ENCODE measurements around the gene INSL6.
"Not testable (repeated sequence)": the region's sequence is repeated elsewhere in the genome, so short reads cannot be mapped to it uniquely, and the experiment has no call there.

INSL6 gene

GRCh38 chr9:5188060-5188984, 2.9 kb upstream of the INSL6 start:
- H3K4me3 ChIP-seq (replicated peaks; ENCODE audit: low read depth, low read length) = no peak overlapping the region
- no peak for DNase-seq (ENCODE audit: low read depth)
- no peak for TF ChIP-seq CTCF (IDR thresholded peaks at IDR 0.05; ENCODE audit: low read length, missing control alignments)

GRCh38 chr9:5186416-5187169, 1.2 kb upstream of the INSL6 start:
- peak; percentile 77 for DNase-seq (ENCODE audit: low read depth)
- no peak overlapping the region for H3K4me3 ChIP-seq (replicated peaks; ENCODE audit: low read depth, low read length)
- TF ChIP-seq CTCF (IDR thresholded peaks at IDR 0.05; ENCODE audit: low read length, missing control alignments) = peak; percentile 82

- no peak overlapping the region for H3K4me3 ChIP-seq (replicated peaks; ENCODE audit: low read depth, low read length)
- TF ChIP-seq CTCF (IDR thresholded peaks at IDR 0.05; ENCODE audit: low read length, missing control alignments) = no peak
- no peak for DNase-seq (ENCODE audit: low read depth)
Measured at GRCh38 chr9:5184776-5185175, 663 bp downstream of the INSL6 start.

- not testable (repeated sequence) for H3K4me3 ChIP-seq (replicated peaks; ENCODE audit: low read depth, low read length); DNase-seq (ENCODE audit: low read depth)
Measured at GRCh38 chr9:5180631-5181030, 4.8 kb downstream of the INSL6 start.

DNA sequence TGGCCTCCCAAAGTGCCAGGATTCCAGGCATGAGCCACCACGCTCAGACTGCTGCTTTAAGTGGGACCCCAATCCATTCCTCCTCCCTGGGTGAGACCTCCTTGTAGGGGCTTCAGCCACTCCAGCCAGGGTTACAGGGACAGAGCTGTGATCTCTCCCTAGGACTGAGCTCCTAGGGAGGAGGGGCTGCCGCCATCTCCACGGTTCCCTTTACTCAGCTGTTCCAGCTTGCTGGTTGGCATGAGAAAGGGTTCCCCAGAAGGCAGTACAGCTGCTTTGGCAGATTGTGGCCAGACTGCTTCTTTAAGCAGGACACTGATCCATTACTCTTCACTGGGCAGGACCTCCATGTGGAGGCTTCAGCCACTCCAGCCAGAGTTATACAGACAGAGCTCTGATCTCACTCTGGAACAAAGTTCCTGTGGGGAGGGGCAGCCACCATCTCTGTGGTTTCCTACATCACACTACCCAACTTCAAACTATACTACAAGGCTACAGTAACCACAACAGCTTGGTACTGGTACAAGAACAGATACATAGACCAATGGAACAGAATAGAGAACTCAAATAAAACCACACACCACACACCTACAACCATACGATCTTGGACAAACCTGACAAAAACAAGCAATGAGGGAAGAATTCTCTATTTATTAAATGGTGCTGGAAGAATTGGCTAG, 7.2 kb downstream of the INSL6 start:
- no peak for DNase-seq (ENCODE audit: low read depth)

GRCh38 chr9:5146241-5146640, 39.2 kb downstream of the INSL6 start:
- H3K4me3 ChIP-seq (replicated peaks; ENCODE audit: low read depth, low read length) = no peak overlapping the region
- no peak for TF ChIP-seq CTCF (IDR thresholded peaks at IDR 0.05; ENCODE audit: low read length, missing control alignments)
- no peak for DNase-seq (ENCODE audit: low read depth)

More for the DNA sequence above, 7.2 kb downstream of the INSL6 start:
- TF ChIP-seq CTCF (IDR thresholded peaks at IDR 0.05; ENCODE audit: low read length, missing control alignments) = no peak
- H3K4me3 ChIP-seq (replicated peaks; ENCODE audit: low read depth, low read length) = no peak overlapping the region

GRCh38 chr9:5144217-5144616, 41.2 kb downstream of the INSL6 start:
- no peak for TF ChIP-seq CTCF (IDR thresholded peaks at IDR 0.05; ENCODE audit: low read length, missing control alignments)
- no peak overlapping the region for H3K4me3 ChIP-seq (replicated peaks; ENCODE audit: low read depth, low read length)
- no peak for DNase-seq (ENCODE audit: low read depth)
